Measurements from ENCODE around the gene ABCB9. TPM values are rescaled to one million over a fixed set of nuclear protein-coding genes. Genes with fewer than 3 reads are reported as not detected.

Gene ABCB9
- total and polyA plus RNA-seq, 2 experiments from 2014 or later, result 1.2 to 7.0 TPM

DNA sequence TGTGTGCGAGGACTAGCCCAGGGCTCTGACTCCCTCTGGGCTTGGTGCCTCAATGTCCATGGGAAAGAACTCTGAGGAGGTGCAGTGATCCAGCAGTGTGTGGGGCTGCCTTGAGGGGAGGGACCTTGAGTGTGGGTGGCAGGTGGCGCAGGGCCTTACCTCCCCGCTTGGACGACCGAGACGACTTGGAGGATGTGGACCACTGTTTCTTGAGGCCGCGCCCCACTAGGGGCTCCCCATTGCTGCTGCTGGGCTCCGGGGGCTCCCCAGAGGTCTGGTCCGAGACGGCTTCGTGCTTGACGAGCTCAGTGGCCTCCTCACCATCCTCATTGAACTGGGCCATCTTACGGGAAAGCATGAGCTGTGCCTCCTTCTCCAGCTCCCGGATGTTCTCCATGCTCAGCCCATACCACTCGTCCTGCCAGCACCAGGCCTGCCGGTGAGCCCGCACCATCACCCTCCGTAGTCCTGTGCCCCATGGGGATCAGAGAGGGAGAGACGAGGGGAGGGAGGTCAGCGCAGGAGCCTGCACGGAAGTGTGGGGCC lies 38.9 kb upstream of the ABCB9 start (continued):
- TF ChIP-seq, protein P1, sequence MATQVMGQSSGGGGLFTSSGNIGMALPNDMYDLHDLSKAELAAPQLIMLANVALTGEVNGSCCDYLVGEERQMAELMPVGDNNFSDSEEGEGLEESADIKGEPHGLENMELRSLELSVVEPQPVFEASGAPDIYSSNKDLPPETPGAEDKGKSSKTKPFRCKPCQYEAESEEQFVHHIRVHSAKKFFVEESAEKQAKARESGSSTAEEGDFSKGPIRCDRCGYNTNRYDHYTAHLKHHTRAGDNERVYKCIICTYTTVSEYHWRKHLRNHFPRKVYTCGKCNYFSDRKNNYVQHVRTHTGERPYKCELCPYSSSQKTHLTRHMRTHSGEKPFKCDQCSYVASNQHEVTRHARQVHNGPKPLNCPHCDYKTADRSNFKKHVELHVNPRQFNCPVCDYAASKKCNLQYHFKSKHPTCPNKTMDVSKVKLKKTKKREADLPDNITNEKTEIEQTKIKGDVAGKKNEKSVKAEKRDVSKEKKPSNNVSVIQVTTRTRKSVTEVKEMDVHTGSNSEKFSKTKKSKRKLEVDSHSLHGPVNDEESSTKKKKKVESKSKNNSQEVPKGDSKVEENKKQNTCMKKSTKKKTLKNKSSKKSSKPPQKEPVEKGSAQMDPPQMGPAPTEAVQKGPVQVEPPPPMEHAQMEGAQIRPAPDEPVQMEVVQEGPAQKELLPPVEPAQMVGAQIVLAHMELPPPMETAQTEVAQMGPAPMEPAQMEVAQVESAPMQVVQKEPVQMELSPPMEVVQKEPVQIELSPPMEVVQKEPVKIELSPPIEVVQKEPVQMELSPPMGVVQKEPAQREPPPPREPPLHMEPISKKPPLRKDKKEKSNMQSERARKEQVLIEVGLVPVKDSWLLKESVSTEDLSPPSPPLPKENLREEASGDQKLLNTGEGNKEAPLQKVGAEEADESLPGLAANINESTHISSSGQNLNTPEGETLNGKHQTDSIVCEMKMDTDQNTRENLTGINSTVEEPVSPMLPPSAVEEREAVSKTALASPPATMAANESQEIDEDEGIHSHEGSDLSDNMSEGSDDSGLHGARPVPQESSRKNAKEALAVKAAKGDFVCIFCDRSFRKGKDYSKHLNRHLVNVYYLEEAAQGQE (IDR thresholded peaks at IDR 0.05; ENCODE audit: unreplicated experiment), result no peak
- TF ChIP-seq CREB1 (CRISPR knock-in tag; IDR thresholded peaks at IDR 0.05; ENCODE audit: low read depth), result no peak
- TF ChIP-seq JUNB (IDR thresholded peaks at IDR 0.05; ENCODE audit: unreplicated experiment), result no peak
- TF ChIP-seq, protein P2, sequence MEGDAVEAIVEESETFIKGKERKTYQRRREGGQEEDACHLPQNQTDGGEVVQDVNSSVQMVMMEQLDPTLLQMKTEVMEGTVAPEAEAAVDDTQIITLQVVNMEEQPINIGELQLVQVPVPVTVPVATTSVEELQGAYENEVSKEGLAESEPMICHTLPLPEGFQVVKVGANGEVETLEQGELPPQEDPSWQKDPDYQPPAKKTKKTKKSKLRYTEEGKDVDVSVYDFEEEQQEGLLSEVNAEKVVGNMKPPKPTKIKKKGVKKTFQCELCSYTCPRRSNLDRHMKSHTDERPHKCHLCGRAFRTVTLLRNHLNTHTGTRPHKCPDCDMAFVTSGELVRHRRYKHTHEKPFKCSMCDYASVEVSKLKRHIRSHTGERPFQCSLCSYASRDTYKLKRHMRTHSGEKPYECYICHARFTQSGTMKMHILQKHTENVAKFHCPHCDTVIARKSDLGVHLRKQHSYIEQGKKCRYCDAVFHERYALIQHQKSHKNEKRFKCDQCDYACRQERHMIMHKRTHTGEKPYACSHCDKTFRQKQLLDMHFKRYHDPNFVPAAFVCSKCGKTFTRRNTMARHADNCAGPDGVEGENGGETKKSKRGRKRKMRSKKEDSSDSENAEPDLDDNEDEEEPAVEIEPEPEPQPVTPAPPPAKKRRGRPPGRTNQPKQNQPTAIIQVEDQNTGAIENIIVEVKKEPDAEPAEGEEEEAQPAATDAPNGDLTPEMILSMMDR (conservative IDR thresholded peaks at IDR 0.05; ENCODE audit: low read depth in 2 of 2), result no peak
- no peak for TF ChIP-seq EZH2 (IDR thresholded peaks at IDR 0.05; ENCODE audit: low read depth, unreplicated experiment)
- TF ChIP-seq, protein P3, sequence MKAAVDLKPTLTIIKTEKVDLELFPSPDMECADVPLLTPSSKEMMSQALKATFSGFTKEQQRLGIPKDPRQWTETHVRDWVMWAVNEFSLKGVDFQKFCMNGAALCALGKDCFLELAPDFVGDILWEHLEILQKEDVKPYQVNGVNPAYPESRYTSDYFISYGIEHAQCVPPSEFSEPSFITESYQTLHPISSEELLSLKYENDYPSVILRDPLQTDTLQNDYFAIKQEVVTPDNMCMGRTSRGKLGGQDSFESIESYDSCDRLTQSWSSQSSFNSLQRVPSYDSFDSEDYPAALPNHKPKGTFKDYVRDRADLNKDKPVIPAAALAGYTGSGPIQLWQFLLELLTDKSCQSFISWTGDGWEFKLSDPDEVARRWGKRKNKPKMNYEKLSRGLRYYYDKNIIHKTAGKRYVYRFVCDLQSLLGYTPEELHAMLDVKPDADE (IDR thresholded peaks at IDR 0.05), result no peak

DNA sequence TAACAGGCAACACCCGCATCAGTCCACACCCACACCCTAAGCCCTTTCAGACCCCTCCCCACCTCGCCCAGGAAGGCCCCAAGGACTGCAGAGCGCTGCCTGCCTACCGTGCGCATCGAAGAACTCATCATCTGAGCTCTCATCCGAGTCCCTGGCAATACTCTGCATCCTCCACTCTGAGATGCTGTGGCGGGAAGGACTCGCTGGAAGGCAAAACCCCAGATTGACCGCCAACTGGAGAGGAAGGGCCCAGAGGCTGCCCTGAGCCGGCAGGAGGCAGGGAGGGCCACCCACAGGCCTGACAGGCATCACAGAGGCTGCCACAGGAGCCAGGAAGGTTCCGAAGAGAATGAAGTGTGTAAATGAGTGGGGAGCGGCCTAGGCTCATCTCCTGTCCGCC lies 38.0 kb upstream of the ABCB9 start:
- no peaks in the 10 kb centered on the region for H3K36me3 ChIP-seq (ENCODE audit: insufficient read depth)
- no peak for DNase-seq (ENCODE audit: low spot score)
- no peak overlapping the region for H3K27ac ChIP-seq (ENCODE audit: low read depth)
- H3K4me1 ChIP-seq (ENCODE audit: insufficient read depth), result no peaks in the 10 kb centered on the region
- no peaks in the 10 kb centered on the region for H3K9me2 ChIP-seq (ENCODE audit: insufficient read depth)
- H3K4me3 ChIP-seq, result no peak overlapping the region
- H3K36me3 Mint-ChIP-seq (ENCODE audit: low read depth), result no peaks in the 10 kb centered on the region
- no peaks in the 10 kb centered on the region; the same call in 2 of the 3 replicates for H3K4me1 Mint-ChIP-seq
- H2AFZ ChIP-seq, result no peak overlapping the region
- no peaks in the 10 kb centered on the region for H3K79me2 ChIP-seq (replicated peaks; ENCODE audit: insufficient read depth)
- no peaks in the 10 kb centered on the region for H3K27me3 ChIP-seq (ENCODE audit: insufficient read depth)
- H4K20me1 ChIP-seq (replicated peaks; ENCODE audit: insufficient read depth), result no peaks in the 10 kb centered on the region
- H3K9me3 Mint-ChIP-seq, result no peaks in the 10 kb centered on the region; the same call in 2 of the 3 replicates
- H3F3A ChIP-seq (replicated peaks; ENCODE audit: low read depth), result no peaks in the 10 kb centered on the region
- no peak for ATAC-seq
- no peak overlapping the region for H3K4me3 Mint-ChIP-seq
- no peak overlapping the region for H3K27ac Mint-ChIP-seq
- H3K27me3 Mint-ChIP-seq (ENCODE audit: insufficient read depth, low read depth, poor library complexity), result peaks cover 8% of the 10 kb centered on the region
- H3K4me2 ChIP-seq, result no peak overlapping the region
- TF ChIP-seq, protein P1 (IDR thresholded peaks at IDR 0.05; ENCODE audit: unreplicated experiment), result no peak
- TF ChIP-seq, protein P2 (conservative IDR thresholded peaks at IDR 0.05; ENCODE audit: low read depth in 2 of 2), result no peak
- no peak for TF ChIP-seq CREB1 (CRISPR knock-in tag; IDR thresholded peaks at IDR 0.05; ENCODE audit: low read depth)
- TF ChIP-seq ZNF114 (CRISPR knock-in tag; IDR thresholded peaks at IDR 0.05), result no peak
- no peak for TF ChIP-seq POLR2AphosphoS5 (IDR thresholded peaks at IDR 0.05; ENCODE audit: low read depth)
